Measurements from ENCODE around the gene PLTP.

The PLTP gene

GRCh38 chr20:45873409-45874103, 38.4 kb downstream of the PLTP start:
- no peak for DNase-seq (ENCODE audit: low spot score)

- DNase-seq (ENCODE audit: low spot score), result no peak
These were observed 39.3 kb downstream of the PLTP start for GRCh38 chr20:45872626-45873025.

- DNase-seq (ENCODE audit: low spot score), result no peak
These were observed 44.2 kb downstream of the PLTP start for GRCh38 chr20:45867819-45868176.

GRCh38 chr20:45867136-45867818, 44.7 kb downstream of the PLTP start:
- DNase-seq (ENCODE audit: low spot score), result no peak

GRCh38 chr20:45866454-45866853, 45.5 kb downstream of the PLTP start:
- DNase-seq (ENCODE audit: low spot score), result no peak

GRCh38 chr20:45863543-45864470, 48.1 kb downstream of the PLTP start:
- no peak for DNase-seq (ENCODE audit: low spot score)

- no peak for DNase-seq (ENCODE audit: low spot score)
These were observed 50.5 kb downstream of the PLTP start for GRCh38 chr20:45861221-45862075.

GRCh38 chr20:45860560-45861220, 51.3 kb downstream of the PLTP start:
- DNase-seq (ENCODE audit: low spot score), result no peak

GRCh38 chr20:45859916-45860315, 52.0 kb downstream of the PLTP start:
- no peak for DNase-seq (ENCODE audit: low spot score)

GRCh38 chr20:45857882-45858216, 54.1 kb downstream of the PLTP start:
- no peak for DNase-seq (ENCODE audit: low spot score)

GRCh38 chr20:45857114-45857881, 54.7 kb downstream of the PLTP start, which contains the start of the genes ACOT8 and ZSWIM3:
TSS of gene ACOT8 (minus strand) at chr20:45857392. CDS start at chr20:45857315, 77 bp downstream.
TSS of gene ZSWIM3 (plus strand) at chr20:45857614. CDS start at chr20:45857826, 212 bp downstream.
- DNase-seq (ENCODE audit: low spot score), result peak; percentile 100

GRCh38 chr20:45853484-45853883, 58.5 kb downstream of the PLTP start:
- DNase-seq (ENCODE audit: low spot score), result no peak

GRCh38 chr20:45852326-45852725, 59.6 kb downstream of the PLTP start:
- DNase-seq (ENCODE audit: low spot score), result no peak

GRCh38 chr20:45851501-45851900, 60.5 kb downstream of the PLTP start:
- DNase-seq (ENCODE audit: low spot score), result no peak

GRCh38 chr20:45850926-45851325, 61.0 kb downstream of the PLTP start:
- no peak for DNase-seq (ENCODE audit: low spot score)

GRCh38 chr20:45850238-45850637, 61.7 kb downstream of the PLTP start:
- no peak for DNase-seq (ENCODE audit: low spot score)

GRCh38 chr20:45848969-45849582, 62.9 kb downstream of the PLTP start:
- DNase-seq (ENCODE audit: low spot score), result no peak
